ENCODE measurements around the gene FAT3.

The FAT3 gene

DNA sequence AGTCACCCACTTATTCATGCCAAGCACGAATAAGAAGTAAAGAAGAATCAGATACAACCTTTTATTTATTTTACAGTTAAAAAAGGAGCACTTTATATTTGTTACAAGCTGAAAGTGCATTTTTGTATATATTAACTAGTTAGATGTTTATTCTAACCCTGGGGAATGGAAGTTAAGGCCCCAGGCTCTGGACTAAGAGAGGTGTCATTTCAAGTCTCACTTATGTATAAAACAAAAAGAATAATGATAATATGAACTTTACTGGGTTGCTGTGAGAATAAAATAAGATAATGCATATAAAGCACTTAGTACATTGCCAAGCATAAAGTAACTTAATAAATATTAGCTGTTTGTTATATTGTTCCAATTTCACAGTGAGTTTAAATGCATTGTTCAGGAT is 12.1 kb upstream of the FAT3 start:
- TF ChIP-seq, protein P1, sequence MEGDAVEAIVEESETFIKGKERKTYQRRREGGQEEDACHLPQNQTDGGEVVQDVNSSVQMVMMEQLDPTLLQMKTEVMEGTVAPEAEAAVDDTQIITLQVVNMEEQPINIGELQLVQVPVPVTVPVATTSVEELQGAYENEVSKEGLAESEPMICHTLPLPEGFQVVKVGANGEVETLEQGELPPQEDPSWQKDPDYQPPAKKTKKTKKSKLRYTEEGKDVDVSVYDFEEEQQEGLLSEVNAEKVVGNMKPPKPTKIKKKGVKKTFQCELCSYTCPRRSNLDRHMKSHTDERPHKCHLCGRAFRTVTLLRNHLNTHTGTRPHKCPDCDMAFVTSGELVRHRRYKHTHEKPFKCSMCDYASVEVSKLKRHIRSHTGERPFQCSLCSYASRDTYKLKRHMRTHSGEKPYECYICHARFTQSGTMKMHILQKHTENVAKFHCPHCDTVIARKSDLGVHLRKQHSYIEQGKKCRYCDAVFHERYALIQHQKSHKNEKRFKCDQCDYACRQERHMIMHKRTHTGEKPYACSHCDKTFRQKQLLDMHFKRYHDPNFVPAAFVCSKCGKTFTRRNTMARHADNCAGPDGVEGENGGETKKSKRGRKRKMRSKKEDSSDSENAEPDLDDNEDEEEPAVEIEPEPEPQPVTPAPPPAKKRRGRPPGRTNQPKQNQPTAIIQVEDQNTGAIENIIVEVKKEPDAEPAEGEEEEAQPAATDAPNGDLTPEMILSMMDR (IDR thresholded peaks at IDR 0.05; ENCODE audit: low read depth, low read length): no peak
- Histone ChIP-seq H3K9me3 (ENCODE audit: severe bottlenecking) (no peaks in the 10 kb centered on the region), H3K36me3 (no peaks in the 10 kb centered on the region), H3K4me3 (ENCODE audit: low read depth, low read length) (no peak overlapping the region), H3K27me3 (ENCODE audit: insufficient read depth, low read depth, severe bottlenecking) (no peaks in the 10 kb centered on the region), H3K27ac (no peak overlapping the region)
- DNase-seq: no peak

DNA sequence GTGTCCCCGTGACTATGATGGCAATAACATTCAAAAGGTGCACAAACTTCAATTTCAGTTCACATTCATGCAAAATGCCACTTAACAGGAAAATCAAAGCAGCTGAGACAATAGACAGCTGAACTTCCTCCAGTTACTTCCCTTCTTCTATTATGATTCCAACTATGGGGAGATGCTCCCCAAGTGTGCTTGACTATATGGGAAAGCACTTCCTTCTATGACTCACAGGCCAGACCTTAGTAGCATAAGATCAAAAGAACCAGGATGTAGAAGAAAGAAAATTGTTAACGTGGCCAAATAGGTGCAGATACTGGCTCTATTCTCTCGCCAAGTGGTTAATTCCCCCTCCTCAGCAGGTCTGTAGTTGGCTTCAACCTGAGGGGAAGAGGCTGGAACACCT is 7.8 kb upstream of the FAT3 start:
- Histone ChIP-seq H3K27ac (no peak overlapping the region), H3K36me3 (no peaks in the 10 kb centered on the region), H3K27me3 (ENCODE audit: insufficient read depth, low read depth, severe bottlenecking) (no peaks in the 10 kb centered on the region), H3K4me3 (ENCODE audit: low read depth, low read length) (no peak overlapping the region), H3K9me3 (ENCODE audit: severe bottlenecking) (no peaks in the 10 kb centered on the region)
- TF ChIP-seq, protein P1 (IDR thresholded peaks at IDR 0.05; ENCODE audit: low read depth, low read length): no peak
- no peak for DNase-seq

DNA sequence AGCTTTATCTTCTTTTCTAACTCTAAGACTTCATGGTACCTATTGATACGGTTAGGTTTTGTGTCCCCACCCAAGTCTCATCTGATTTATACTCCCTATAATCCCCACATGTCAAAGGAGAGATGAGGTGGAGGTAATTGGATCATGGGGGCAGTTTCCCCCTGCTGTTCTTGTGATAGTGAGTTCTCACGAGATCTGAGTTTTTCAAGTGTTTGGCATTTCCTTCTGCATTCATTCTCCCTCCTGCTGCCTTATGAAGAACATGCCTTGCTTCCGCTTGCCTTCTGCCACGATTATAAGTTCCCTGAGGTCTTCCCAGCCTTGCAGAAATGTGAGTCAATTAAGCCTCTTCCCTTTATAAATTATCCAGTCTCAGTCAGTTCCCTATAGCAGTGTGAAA is 5.1 kb upstream of the FAT3 start:
- Histone ChIP-seq H3K27me3 (ENCODE audit: insufficient read depth, low read depth, severe bottlenecking) (peaks cover 10% of the 10 kb centered on the region), H3K4me3 (ENCODE audit: low read depth, low read length) (no peak overlapping the region), H3K36me3 (no peaks in the 10 kb centered on the region), H3K9me3 (ENCODE audit: severe bottlenecking) (no peaks in the 10 kb centered on the region), H3K27ac (no peak overlapping the region)
- TF ChIP-seq, protein P1 (IDR thresholded peaks at IDR 0.05; ENCODE audit: low read depth, low read length): no peak
- no peak for DNase-seq

DNA sequence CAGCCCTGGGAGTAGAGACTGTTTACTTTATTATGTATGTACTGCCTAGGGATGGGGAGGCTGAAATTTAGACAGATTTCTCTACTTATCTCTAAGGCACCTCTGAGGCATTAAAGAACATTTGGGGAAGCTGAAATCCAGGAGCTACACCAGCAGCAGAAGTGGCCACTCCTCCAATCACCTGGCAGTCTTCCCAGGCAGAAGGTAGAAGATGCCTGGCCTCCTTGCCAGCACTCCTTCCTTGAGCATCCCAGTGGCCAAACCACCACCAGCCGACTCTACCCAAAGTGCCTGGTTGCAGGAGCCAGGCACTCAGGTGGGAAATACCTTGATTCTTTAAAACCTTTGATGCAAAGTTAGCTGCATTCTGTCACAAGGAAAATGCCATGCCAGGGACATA is 1.9 kb upstream of the FAT3 start:
- no peaks in the 10 kb centered on the region for H3K36me3 ChIP-seq
- TF ChIP-seq, protein P1 (IDR thresholded peaks at IDR 0.05; ENCODE audit: low read depth, low read length): no peak
- H3K27ac ChIP-seq: no peak overlapping the region
- no peak for DNase-seq
- H3K4me3 ChIP-seq (ENCODE audit: low read depth, low read length): no peak overlapping the region
- H3K27me3 ChIP-seq (ENCODE audit: insufficient read depth, low read depth, severe bottlenecking): peaks cover 34% of the 10 kb centered on the region
- no peaks in the 10 kb centered on the region for H3K9me3 ChIP-seq (ENCODE audit: severe bottlenecking)

DNA sequence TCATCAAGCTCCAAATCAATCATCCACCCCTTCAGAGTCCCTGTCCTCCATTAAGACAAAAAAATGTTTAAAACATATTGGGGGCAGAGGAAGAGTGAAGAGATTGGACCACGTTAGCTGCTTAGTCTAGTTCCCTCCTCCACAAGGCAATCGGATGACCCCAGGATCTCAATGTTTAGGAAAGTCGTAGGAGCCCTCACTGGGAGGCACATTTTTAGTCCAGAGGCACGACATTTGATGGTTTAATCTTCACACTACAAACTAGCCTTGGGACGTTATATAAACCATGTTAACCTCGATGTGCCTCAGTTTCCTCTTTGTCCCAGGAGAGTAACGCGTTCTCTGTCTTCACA is 588 bp upstream of the FAT3 start:
- no peaks in the 10 kb centered on the region for H3K9me3 ChIP-seq (ENCODE audit: severe bottlenecking)
- DNase-seq: no peak
- H3K4me3 ChIP-seq (ENCODE audit: low read depth, low read length): peak overlapping the region; percentile 59

DNA sequence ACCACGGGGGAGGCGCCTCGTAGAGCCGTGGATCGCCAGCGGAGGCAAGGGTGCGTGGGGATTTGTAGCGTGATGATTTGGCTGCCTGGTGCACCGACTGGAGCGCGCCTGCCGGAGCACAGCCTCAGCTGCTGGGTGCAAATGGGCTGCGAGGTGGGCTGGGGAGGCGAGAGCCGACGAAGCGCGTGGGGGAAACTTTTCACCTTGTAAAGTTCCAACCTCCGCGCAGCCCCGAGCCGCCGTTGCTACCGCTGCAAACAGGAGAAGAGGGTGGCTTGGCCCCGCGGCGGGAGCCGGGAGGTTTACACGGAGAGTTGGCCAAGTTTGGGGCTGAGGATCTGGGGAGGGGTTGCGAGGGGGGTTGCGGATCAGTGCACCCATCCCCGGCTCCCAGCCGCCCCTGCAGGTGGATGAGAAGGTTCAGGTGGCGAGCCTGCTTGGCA is 528 bp downstream of the FAT3 start:
- H3K27ac ChIP-seq: no peak overlapping the region
- H3K9me3 ChIP-seq (ENCODE audit: severe bottlenecking): no peaks in the 10 kb centered on the region
- TF ChIP-seq, protein P1 (IDR thresholded peaks at IDR 0.05; ENCODE audit: low read depth, low read length): no peak
- peak overlapping the region; percentile 59 for H3K4me3 ChIP-seq (ENCODE audit: low read depth, low read length)
- H3K36me3 ChIP-seq: no peaks in the 10 kb centered on the region
- H3K27me3 ChIP-seq (ENCODE audit: insufficient read depth, low read depth, severe bottlenecking): peaks cover 34% of the 10 kb centered on the region
- DNase-seq: peak; percentile 15

More for the DNA sequence above, 588 bp upstream of the FAT3 start:
- no peak overlapping the region for H3K27ac ChIP-seq
- TF ChIP-seq, protein P1 (IDR thresholded peaks at IDR 0.05; ENCODE audit: low read depth, low read length): no peak
- no peaks in the 10 kb centered on the region for H3K36me3 ChIP-seq
- peaks cover 34% of the 10 kb centered on the region for H3K27me3 ChIP-seq (ENCODE audit: insufficient read depth, low read depth, severe bottlenecking)
